HEK293 (cell line): ENCODE measurements around the gene AHCTF1.

Experiments
- CTCF ChIA-PET: fragments of 350-600 bp; formaldehyde crosslinking; extraction: SDS; loops from one replicate; lab custom pipeline; 2021; ENCODE audit warnings: antibody characterized with exemption; lab: Yijun Ruan, JAX
- POLR2A ChIA-PET: fragments of 300-600 bp; formaldehyde crosslinking; extraction: SDS; loops from one replicate; lab custom pipeline; 2020; ENCODE audit warnings: antibody characterized with exemption, inconsistent platforms; lab: Yijun Ruan, JAX
- H3K27ac ChIP-seq: fragments of 200-500 bp; sonication (Bioruptor generic); 2 replicates; pipeline ENCODE4 v1.5.1; 2014; ENCODE audit warnings: low read depth, low read length, control low read depth, inconsistent platforms; ENCODE audit errors: extremely low read depth
- H3K36me3 ChIP-seq, 2 experiments: fragments of 200-500 bp in 1 of 2; sonication (Bioruptor generic) in 1 of 2; 1 replicate in 1 of 2; 2 replicates in 1 of 2; pipeline ENCODE4 v1.5.1; 2014 to 2017; ENCODE audit warnings: inconsistent platforms in 2 of 2, low read length in 2 of 2; ENCODE audit not compliant: control insufficient read depth in 2 of 2, insufficient read depth in 1 of 2
- H3K4me1 ChIP-seq: fragments of 200-500 bp; sonication (Bioruptor generic); 2 replicates; pipeline ENCODE4 v1.5.1; 2014; ENCODE audit warnings: mild to moderate bottlenecking, low read length, inconsistent platforms; ENCODE audit not compliant: control insufficient read depth, insufficient read depth
- H3K4me3 ChIP-seq: 2 replicates; pipeline ENCODE4 v1.5.1; 2011; ENCODE audit warnings: low read depth, mild to moderate bottlenecking, control low read depth, low read length, moderate library complexity
- H3K9me3 ChIP-seq: fragments of 200-500 bp; sonication (Bioruptor generic); 2 replicates; pipeline ENCODE4 v1.5.1; 2014; ENCODE audit warnings: low read depth, low read length, inconsistent platforms; ENCODE audit not compliant: control insufficient read depth, insufficient read depth
- GLI4 ChIP-seq: fragments of 450-650 bp; formaldehyde crosslinking; IDR thresholded peaks from 2 replicates; pipeline ENCODE4 v1.5.1; 2016; ENCODE audit warnings: missing biosample characterization, missing genetic modification characterization
- GLIS1 ChIP-seq: fragments of 450-650 bp; formaldehyde crosslinking; IDR thresholded peaks from 2 replicates; pipeline ENCODE4 v1.5.1; 2016; ENCODE audit warnings: missing biosample characterization, missing genetic modification characterization
- KLF16 ChIP-seq: fragments of 450-650 bp; formaldehyde crosslinking; IDR thresholded peaks from 2 replicates; pipeline ENCODE4 v1.5.1; 2017; ENCODE audit warnings: missing biosample characterization, missing genetic modification characterization
- SCRT2 ChIP-seq: fragments of 450-650 bp; formaldehyde crosslinking; IDR thresholded peaks from 2 replicates; pipeline ENCODE4 v1.5.1; 2016; ENCODE audit warnings: missing biosample characterization, missing genetic modification characterization
- YY2 ChIP-seq: fragments of 450-650 bp; formaldehyde crosslinking; IDR thresholded peaks from 2 replicates; pipeline ENCODE4 v1.5.1; 2016; ENCODE audit warnings: missing biosample characterization, missing genetic modification characterization
- ZEB2 ChIP-seq: fragments of 450-650 bp; formaldehyde crosslinking; IDR thresholded peaks from 2 replicates; pipeline ENCODE4 v1.5.1; 2016; ENCODE audit warnings: missing biosample characterization, missing genetic modification characterization
- ZFP3 ChIP-seq: fragments of 450-650 bp; formaldehyde crosslinking; IDR thresholded peaks from 2 replicates; pipeline ENCODE4 v1.5.1; 2016; ENCODE audit warnings: low read depth, missing biosample characterization, missing genetic modification characterization
- ZNF146 ChIP-seq: fragments of 450-650 bp; formaldehyde crosslinking; IDR thresholded peaks from 2 replicates; pipeline ENCODE4 v1.5.1; 2016; ENCODE audit warnings: missing biosample characterization, missing genetic modification characterization
- ZNF155 ChIP-seq: fragments of 450-650 bp; formaldehyde crosslinking; IDR thresholded peaks from 2 replicates; pipeline ENCODE4 v1.5.1; 2016; ENCODE audit warnings: missing biosample characterization, missing genetic modification characterization
- ZNF175 ChIP-seq: fragments of 450-650 bp; formaldehyde crosslinking; IDR thresholded peaks from 2 replicates; pipeline ENCODE4 v1.5.1; 2016; ENCODE audit warnings: missing biosample characterization, missing genetic modification characterization
- ZNF223 ChIP-seq: fragments of 450-650 bp; formaldehyde crosslinking; IDR thresholded peaks from 2 replicates; pipeline ENCODE4 v1.5.1; 2016; ENCODE audit warnings: missing biosample characterization, missing genetic modification characterization
- ZNF23 ChIP-seq: fragments of 450-650 bp; formaldehyde crosslinking; IDR thresholded peaks from 2 replicates; pipeline ENCODE4 v1.5.1; 2016; ENCODE audit warnings: missing biosample characterization, missing genetic modification characterization, borderline replicate concordance
- ZNF324 ChIP-seq: fragments of 450-650 bp; formaldehyde crosslinking; IDR thresholded peaks from 2 replicates; pipeline ENCODE4 v1.5.1; 2016; ENCODE audit warnings: missing biosample characterization, missing genetic modification characterization
- ZNF335 ChIP-seq: fragments of 450-650 bp; formaldehyde crosslinking; conservative IDR thresholded peaks from 2 replicates; pipeline ENCODE4 v1.5.1; 2016; ENCODE audit warnings: missing biosample characterization, missing genetic modification characterization
- ZNF394 ChIP-seq: fragments of 450-650 bp; formaldehyde crosslinking; IDR thresholded peaks from 2 replicates; pipeline ENCODE4 v1.5.1; 2016; ENCODE audit warnings: missing biosample characterization, missing genetic modification characterization, mild to moderate bottlenecking, moderate library complexity, borderline replicate concordance
- ZNF501 ChIP-seq: fragments of 450-650 bp; formaldehyde crosslinking; IDR thresholded peaks from 2 replicates; pipeline ENCODE4 v1.5.1; 2016; ENCODE audit warnings: missing biosample characterization, missing genetic modification characterization
- ZNF555 ChIP-seq: fragments of 450-650 bp; formaldehyde crosslinking; conservative IDR thresholded peaks from 2 replicates; pipeline ENCODE4 v1.5.1; 2017; ENCODE audit warnings: missing biosample characterization, mild to moderate bottlenecking, missing genetic modification characterization, inconsistent platforms
- ZNF558 ChIP-seq: fragments of 450-650 bp; formaldehyde crosslinking; IDR thresholded peaks from 2 replicates; pipeline ENCODE4 v1.5.1; 2016; ENCODE audit warnings: missing biosample characterization, missing genetic modification characterization
- ZNF776 ChIP-seq: fragments of 450-650 bp; formaldehyde crosslinking; IDR thresholded peaks from 2 replicates; pipeline ENCODE4 v1.5.0; 2017; ENCODE audit warnings: missing biosample characterization, missing genetic modification characterization, borderline replicate concordance
- ZXDB ChIP-seq: fragments of 450-650 bp; formaldehyde crosslinking; IDR thresholded peaks from 2 replicates; pipeline ENCODE4 v1.5.1; 2016; ENCODE audit warnings: missing biosample characterization, missing genetic modification characterization
- TF ChIP-seq, protein P1 (sequence below): fragments of 450-650 bp; formaldehyde crosslinking; IDR thresholded peaks from 2 replicates; pipeline ENCODE4 v1.5.1; 2017; ENCODE audit warnings: missing biosample characterization, missing genetic modification characterization
- TF ChIP-seq, protein P2 (sequence below): sonication (generic); formaldehyde crosslinking; IDR thresholded peaks from 2 replicates; pipeline ENCODE4 v1.8.1; 2022; ENCODE audit warnings: mild to moderate bottlenecking, moderate library complexity, missing genetic modification reagents
- TF ChIP-seq, protein P3 (sequence below): IDR thresholded peaks from 2 replicates; pipeline ENCODE4 v1.6.1; 2011; ENCODE audit warnings: mild to moderate bottlenecking, low read depth, low read length, borderline replicate concordance

Gene AHCTF1

DNA sequence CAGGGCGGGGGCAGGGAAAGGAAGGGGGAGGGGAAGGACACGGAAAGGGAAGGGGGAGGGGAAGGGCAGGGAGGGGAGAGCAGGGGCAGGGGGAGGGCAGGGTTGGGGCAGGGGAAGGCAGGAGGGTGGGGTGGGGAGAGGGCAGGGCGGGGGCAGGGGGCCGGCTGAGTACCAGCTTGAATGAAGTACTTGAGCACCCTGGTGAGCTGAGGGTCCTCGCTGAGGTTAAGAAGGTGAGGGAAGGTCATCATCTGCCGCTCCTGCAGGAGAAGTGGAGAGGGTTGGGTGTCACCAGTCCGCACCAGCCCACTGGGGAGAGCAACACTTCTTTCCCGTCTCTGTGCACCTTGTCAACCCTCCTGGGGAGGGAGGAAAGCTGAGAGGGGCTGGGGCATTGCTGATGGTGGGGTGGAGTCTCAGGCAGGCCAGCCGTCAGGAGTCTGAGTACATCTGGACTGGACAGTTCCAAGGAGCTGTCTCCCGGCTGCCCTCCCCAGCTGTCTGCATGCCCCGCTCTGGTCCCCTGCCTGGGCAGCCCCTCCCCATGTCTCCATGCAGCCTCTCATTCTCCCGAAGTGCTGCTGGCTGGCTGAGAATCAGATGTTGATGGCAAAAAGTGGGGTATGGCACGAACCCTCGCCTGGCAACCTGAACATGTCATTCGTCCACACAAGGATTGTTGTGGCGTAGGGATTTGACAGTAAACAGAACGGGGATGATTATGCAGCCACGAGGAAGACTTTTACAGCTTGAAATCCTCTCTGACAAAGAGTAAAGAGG lies 137.5 kb downstream of the AHCTF1 start:
- POLR2A ChIA-PET: no interaction called here
- CTCF ChIA-PET: no interaction called here
- H3K4me3 ChIP-seq: no peak overlapping the region

DNA sequence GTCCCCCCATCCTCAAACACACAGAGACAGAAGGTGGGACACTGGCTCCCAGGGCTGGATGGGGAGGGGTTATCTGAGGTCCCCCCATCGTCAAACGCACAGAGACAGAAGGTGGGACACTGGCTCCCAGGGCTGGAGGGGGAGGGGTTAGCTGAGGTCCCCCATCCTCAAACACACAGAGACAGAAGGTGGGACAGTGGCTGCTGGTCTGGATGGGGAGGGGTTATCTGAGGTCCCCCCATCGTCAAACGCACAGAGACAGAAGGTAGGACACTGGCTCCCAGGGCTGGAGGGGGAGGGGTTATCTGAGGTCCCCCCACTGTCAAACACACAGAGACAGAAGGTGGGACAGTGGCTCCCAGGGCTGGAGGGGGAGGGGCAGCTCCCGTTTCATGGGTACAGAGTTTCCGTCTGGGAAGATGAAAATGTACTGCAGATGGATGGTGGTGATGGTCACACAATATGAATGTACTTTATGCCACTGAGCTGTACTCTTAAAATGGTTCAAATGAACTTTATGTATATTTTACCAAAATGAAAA lies 138.3 kb downstream of the AHCTF1 start:
- TF ChIP-seq ZNF146 (tag by site-specific recombination) (no peak), ZXDB (tag by site-specific recombination) (no peak), ZEB2 (tag by site-specific recombination) (no peak), ZNF335 (tag by site-specific recombination) (no peak), YY2 (tag by site-specific recombination) (no peak)
- H3K27ac ChIP-seq: no peak overlapping the region
- H3K4me3 ChIP-seq: no peak overlapping the region
- ChIA-PET POLR2A (no interaction called here), CTCF (no interaction called here)
- H3K9me3 ChIP-seq: no peaks in the 10 kb centered on the region
- H3K4me1 ChIP-seq: no peaks in the 10 kb centered on the region
- H3K36me3 ChIP-seq: no peaks in the 10 kb centered on the region

More for the DNA sequence above, 137.5 kb downstream of the AHCTF1 start:
- Histone ChIP-seq H3K36me3 (no peaks in the 10 kb centered on the region), H3K27ac (no peak overlapping the region), H3K9me3 (no peaks in the 10 kb centered on the region), H3K4me1 (no peaks in the 10 kb centered on the region)
- TF ChIP-seq SCRT2 (tag by site-specific recombination) (no peak), GLIS1 (no peak), ZNF558 (tag by site-specific recombination) (no peak), ZNF555 (no peak)
- TF ChIP-seq, protein P1, sequence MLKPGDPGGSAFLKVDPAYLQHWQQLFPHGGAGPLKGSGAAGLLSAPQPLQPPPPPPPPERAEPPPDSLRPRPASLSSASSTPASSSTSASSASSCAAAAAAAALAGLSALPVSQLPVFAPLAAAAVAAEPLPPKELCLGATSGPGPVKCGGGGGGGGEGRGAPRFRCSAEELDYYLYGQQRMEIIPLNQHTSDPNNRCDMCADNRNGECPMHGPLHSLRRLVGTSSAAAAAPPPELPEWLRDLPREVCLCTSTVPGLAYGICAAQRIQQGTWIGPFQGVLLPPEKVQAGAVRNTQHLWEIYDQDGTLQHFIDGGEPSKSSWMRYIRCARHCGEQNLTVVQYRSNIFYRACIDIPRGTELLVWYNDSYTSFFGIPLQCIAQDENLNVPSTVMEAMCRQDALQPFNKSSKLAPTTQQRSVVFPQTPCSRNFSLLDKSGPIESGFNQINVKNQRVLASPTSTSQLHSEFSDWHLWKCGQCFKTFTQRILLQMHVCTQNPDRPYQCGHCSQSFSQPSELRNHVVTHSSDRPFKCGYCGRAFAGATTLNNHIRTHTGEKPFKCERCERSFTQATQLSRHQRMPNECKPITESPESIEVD (tag by site-specific recombination): no peak
- TF ChIP-seq, protein P2, sequence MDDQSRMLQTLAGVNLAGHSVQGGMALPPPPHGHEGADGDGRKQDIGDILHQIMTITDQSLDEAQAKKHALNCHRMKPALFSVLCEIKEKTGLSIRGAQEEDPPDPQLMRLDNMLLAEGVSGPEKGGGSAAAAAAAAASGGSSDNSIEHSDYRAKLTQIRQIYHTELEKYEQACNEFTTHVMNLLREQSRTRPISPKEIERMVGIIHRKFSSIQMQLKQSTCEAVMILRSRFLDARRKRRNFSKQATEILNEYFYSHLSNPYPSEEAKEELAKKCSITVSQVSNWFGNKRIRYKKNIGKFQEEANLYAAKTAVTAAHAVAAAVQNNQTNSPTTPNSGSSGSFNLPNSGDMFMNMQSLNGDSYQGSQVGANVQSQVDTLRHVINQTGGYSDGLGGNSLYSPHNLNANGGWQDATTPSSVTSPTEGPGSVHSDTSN: no peak

DNA sequence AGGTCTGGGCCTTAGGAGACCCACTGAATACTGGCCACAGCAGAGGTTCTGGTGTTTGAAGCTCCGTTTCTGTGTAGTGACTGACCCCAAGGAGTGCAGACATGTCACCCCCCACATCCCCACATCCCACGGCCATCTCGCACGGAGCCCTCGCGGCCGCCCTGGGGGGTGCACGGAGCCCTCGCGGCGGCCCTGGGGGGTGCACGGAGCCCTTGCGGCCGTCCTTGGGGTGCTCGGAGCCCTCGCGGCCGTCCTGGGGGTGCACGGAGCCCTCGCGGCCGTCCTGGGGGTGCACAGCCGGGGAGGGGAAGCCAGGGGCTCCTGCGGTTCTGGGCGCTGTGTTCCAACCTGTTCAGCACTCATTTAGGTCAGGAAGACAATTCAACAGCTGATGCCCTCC lies 139.1 kb downstream of the AHCTF1 start:
- Histone ChIP-seq H3K9me3 (no peaks in the 10 kb centered on the region), H3K27ac (no peak overlapping the region), H3K36me3 (no peaks in the 10 kb centered on the region), H3K4me3 (no peak overlapping the region), H3K4me1 (no peaks in the 10 kb centered on the region)
- CTCF ChIA-PET: no interaction called here
- POLR2A ChIA-PET: no interaction called here
- TF ChIP-seq ZNF501 (no peak), ZNF324 (tag by site-specific recombination) (no peak), ZNF394 (tag by site-specific recombination) (no peak), ZNF335 (tag by site-specific recombination) (no peak), ZNF776 (tag by site-specific recombination) (no peak), KLF16 (no peak), ZNF223 (tag by site-specific recombination) (no peak), ZNF155 (tag by site-specific recombination) (no peak), ZFP3 (tag by site-specific recombination) (no peak), ZNF23 (tag by site-specific recombination) (no peak), GLI4 (tag by site-specific recombination) (no peak), GLIS1 (no peak), ZNF175 (tag by site-specific recombination) (no peak)
- TF ChIP-seq, protein P3, sequence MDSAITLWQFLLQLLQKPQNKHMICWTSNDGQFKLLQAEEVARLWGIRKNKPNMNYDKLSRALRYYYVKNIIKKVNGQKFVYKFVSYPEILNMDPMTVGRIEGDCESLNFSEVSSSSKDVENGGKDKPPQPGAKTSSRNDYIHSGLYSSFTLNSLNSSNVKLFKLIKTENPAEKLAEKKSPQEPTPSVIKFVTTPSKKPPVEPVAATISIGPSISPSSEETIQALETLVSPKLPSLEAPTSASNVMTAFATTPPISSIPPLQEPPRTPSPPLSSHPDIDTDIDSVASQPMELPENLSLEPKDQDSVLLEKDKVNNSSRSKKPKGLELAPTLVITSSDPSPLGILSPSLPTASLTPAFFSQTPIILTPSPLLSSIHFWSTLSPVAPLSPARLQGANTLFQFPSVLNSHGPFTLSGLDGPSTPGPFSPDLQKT: no peak
- TF ChIP-seq, protein P1 (tag by site-specific recombination): no peak
